Neural cell (in vitro differentiated cells): ENCODE data around the gene IL25.

Source experiments
- RAD21 ChIP-seq: fragments of 450-650 bp; conservative IDR thresholded peaks from 2 replicates; pipeline ENCODE4 v1.6.1; 2014; ENCODE audit warnings: antibody characterized with exemption, mild to moderate bottlenecking, moderate library complexity
- REST ChIP-seq: IDR thresholded peaks from 2 replicates; pipeline ENCODE4 v1.6.1; 2012; ENCODE audit warnings: borderline replicate concordance
- TAF1 ChIP-seq: IDR thresholded peaks from 2 replicates; pipeline ENCODE4 v1.6.1; 2012; ENCODE audit warnings: low read depth
- TF ChIP-seq, protein P1 (sequence below): fragments of 450-650 bp; IDR thresholded peaks from 2 replicates; pipeline ENCODE4 v1.5.1; 2014; ENCODE audit warnings: antibody characterized with exemption, mild to moderate bottlenecking, moderate library complexity; ENCODE audit not compliant: poor library complexity, severe bottlenecking

DNA sequence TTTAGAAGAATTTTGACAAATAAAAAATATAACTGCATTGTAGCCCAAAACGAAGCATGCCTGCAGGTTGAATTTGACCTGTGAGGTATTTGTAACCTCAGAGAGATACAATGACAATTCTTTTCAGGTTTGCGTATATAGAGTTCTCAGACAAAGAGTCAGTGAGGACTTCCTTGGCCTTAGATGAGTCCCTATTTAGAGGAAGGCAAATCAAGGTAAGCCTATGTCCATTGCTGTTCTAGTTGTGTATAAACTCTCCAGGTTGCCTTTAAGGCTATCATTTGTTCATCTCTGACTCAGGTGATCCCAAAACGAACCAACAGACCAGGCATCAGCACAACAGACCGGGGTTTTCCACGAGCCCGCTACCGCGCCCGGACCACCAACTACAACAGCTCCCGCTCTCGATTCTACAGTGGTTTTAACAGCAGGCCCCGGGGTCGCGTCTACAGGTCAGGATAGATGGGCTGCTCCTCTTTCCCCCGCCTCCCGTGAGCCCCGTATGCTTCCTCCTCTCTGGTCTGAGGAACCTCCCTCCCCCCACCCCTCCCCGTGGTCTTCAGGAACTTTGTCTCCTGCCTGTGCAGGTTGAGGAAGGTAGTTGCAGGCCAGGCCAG is 48.7 kb upstream of the IL25 start:
- TF ChIP-seq, protein P1, sequence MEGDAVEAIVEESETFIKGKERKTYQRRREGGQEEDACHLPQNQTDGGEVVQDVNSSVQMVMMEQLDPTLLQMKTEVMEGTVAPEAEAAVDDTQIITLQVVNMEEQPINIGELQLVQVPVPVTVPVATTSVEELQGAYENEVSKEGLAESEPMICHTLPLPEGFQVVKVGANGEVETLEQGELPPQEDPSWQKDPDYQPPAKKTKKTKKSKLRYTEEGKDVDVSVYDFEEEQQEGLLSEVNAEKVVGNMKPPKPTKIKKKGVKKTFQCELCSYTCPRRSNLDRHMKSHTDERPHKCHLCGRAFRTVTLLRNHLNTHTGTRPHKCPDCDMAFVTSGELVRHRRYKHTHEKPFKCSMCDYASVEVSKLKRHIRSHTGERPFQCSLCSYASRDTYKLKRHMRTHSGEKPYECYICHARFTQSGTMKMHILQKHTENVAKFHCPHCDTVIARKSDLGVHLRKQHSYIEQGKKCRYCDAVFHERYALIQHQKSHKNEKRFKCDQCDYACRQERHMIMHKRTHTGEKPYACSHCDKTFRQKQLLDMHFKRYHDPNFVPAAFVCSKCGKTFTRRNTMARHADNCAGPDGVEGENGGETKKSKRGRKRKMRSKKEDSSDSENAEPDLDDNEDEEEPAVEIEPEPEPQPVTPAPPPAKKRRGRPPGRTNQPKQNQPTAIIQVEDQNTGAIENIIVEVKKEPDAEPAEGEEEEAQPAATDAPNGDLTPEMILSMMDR = no peak
- no peak for TF ChIP-seq REST
- TF ChIP-seq TAF1 = no peak
- no peak for TF ChIP-seq RAD21
